Iris pigment epithelial cell (primary cell): ENCODE results near the gene FOSB.

Experiments
- DNase-seq: peaks from one replicate; pipeline ENCODE4 v3.0.0-alpha.2; 2011; ENCODE audit warnings: low read depth

Gene FOSB

GRCh38 chr19:45442778-45443461 lies 24.9 kb upstream of the FOSB start:
- no peak for DNase-seq

GRCh38 chr19:45443462-45444317 lies 24.1 kb upstream of the FOSB start:
- DNase-seq = peak; percentile 71

GRCh38 chr19:45444318-45445041 lies 23.3 kb upstream of the FOSB start:
- peak; percentile 83 for DNase-seq

GRCh38 chr19:45445139-45445538 lies 22.7 kb upstream of the FOSB start:
- no peak for DNase-seq

- DNase-seq = no peak
Observed at GRCh38 chr19:45446295-45446694, 21.5 kb upstream of the FOSB start.

GRCh38 chr19:45446944-45447343 lies 20.9 kb upstream of the FOSB start:
- no peak for DNase-seq

GRCh38 chr19:45448425-45448756 lies 19.4 kb upstream of the FOSB start:
- no peak for DNase-seq

- DNase-seq = no peak
Observed at GRCh38 chr19:45448887-45449299, 18.9 kb upstream of the FOSB start.

GRCh38 chr19:45450012-45450333 lies 17.8 kb upstream of the FOSB start:
- no peak for DNase-seq

- peak; percentile 77 for DNase-seq
Observed at GRCh38 chr19:45451131-45451849, 16.5 kb upstream of the FOSB start.

GRCh38 chr19:45451850-45452387 lies 15.9 kb upstream of the FOSB start:
- DNase-seq = no peak

GRCh38 chr19:45455707-45456499 lies 11.9 kb upstream of the FOSB start:
- peak; percentile 100 for DNase-seq

- no peak for DNase-seq
Observed at GRCh38 chr19:45456500-45456815, 11.3 kb upstream of the FOSB start.

GRCh38 chr19:45457776-45458175 lies 10.0 kb upstream of the FOSB start:
- no peak for DNase-seq

GRCh38 chr19:45460807-45461347 lies 6.9 kb upstream of the FOSB start:
- DNase-seq = no peak

GRCh38 chr19:45462174-45462573 lies 5.6 kb upstream of the FOSB start:
- no peak for DNase-seq

GRCh38 chr19:45463241-45463640 lies 4.6 kb upstream of the FOSB start:
- no peak for DNase-seq

- no peak for DNase-seq
Observed at GRCh38 chr19:45464274-45464673, 3.5 kb upstream of the FOSB start.

- DNase-seq = no peak
Observed at GRCh38 chr19:45464852-45465441, 2.8 kb upstream of the FOSB start.

- DNase-seq = no peak
Observed at GRCh38 chr19:45467115-45467455, 711 bp upstream of the FOSB start.

- peak; percentile 38 for DNase-seq
Observed at GRCh38 chr19:45468159-45468651, 409 bp downstream of the FOSB start.
